HG03354 (cell line): ENCODE results near the gene S100A16.

Experiments
- ATAC-seq: cut with Tn5 transposase; IDR thresholded peaks from one replicate; pipeline ENCODE4 v1.9.1; 2021; ENCODE audit warnings: mild to moderate bottlenecking; ENCODE audit not compliant: unreplicated experiment, poor library complexity, severe bottlenecking

S100A16 gene

GRCh38 chr1:153617663-153618062 is 4.7 kb upstream of the S100A16 start:
- peak; percentile 77 for ATAC-seq

- no peak for ATAC-seq
These were observed 4.0 kb upstream of the S100A16 start for GRCh38 chr1:153616917-153617311.

DNA sequence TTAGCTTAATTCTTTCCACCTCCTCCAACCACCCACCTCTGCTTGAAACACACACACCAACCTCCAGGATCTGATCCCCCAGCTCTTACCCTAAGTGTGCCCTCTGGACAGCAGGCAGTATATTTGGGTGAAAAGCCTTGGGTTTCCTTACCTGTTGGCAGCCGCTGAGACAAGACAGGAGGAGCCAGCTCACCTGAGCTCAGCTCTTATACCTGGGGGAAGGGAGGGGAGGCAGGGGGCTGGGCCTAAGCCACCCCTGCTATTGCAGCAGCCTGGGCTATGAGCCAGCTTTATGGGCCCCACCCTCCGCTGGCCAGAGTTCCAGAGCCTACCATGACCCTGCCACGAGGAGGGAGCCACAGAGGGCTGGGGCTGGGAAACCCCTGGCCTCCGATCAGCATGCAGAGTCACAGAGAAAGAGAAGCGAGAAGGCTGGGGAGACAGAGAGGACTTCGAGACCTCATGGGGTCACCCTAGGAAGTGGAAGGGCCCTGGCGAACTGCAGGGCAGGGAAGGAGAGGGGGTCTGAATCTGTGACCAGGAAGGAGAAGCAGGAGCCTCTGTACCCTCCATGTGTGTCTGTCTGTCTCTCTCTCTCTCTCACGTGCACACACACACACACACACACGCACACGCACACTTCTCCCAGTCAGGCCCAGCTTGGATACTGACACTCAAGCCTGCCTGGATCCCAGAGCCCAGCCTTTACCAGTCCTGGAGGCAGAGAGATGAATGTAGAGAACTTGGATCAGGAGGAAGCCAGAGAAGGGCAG is 3.4 kb upstream of the S100A16 start, which contains the start of gene S100A14:
Gene S100A14, minus strand, starts transcription at position 182 of the 773 bp plus-strand sequence. CDS start 467 bp downstream, outside the sequence.
- ATAC-seq = no peak

DNA sequence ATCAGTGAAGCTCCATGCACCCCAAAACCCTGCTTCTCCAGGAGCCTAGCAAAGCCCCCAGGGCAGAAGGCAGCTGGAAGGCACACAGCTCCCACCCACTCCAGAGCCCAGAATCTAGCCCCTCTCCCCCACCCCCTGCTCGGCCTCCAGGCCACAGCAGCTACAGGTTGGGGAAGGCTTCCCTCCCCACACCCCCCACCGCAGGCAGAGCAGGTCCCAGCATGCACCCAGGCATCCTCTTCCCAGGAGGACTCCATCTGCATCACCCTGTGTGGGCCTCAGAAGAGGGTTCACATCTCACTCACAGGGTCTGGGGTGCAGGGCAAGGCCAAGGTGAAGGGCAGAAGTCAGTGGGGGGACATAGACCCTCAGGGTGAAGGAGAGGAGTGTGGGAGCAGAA is 2.5 kb upstream of the S100A16 start:
- no peak for ATAC-seq

GRCh38 chr1:153614906-153615305 is 2.0 kb upstream of the S100A16 start:
- ATAC-seq = no peak

- no peak for ATAC-seq
These were observed 1.4 kb upstream of the S100A16 start for GRCh38 chr1:153614189-153614900.

DNA sequence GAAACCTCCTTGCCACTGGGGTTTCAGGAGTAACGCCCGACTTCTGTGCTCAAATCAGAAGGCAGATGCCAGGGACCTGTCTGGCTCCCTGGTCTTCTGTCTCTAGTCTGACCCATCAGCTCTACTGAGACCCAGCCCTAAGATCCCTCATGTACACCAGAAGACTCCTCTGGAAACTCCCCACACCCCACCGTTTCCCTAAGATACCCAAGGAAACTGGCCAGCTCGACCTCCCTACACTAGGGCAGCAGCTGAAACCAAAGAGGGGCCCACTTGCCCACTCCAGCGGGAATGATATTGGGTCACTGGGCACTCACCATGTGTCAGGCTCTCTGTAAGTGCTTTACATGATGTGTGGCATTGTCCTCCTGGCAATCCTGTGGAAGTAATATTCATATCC is 469 bp upstream of the S100A16 start:
- no peak for ATAC-seq

DNA sequence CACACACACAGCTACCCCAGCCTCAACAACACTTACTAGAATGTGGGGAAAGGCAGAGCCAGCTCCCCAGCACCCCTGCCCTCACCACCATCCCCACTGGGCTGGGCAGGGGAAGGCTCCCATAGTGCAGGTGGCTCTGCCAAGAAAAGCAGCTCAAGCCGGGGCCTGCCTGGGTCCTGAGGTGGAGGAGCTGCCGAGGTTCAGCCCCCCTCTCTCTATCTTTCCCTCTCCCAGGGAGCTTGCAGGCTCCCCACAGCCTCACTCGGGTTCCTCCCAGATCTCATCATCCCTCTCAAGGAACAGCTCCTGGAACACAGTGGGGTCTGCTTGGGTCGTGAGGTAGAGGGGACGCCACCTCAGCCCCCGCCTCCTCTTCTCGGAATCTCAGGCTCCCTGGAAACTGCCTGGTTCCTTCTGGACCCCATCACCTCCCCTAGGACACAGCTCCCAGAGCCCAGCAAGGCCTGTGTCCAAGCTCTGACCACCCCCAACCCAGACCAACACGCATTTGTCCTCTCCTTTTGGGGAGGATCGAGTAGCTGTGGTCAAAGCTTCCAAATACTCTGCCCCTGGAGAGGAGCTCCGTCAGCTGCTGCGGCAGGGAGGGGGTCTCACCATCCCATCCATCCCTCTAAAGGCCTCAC is 704 bp downstream of the S100A16 start:
- no peak for ATAC-seq

GRCh38 chr1:153611356-153611755 is 1.6 kb downstream of the S100A16 start:
- no peak for ATAC-seq

- ATAC-seq = no peak
These were observed 2.1 kb downstream of the S100A16 start for GRCh38 chr1:153610811-153611301.

DNA sequence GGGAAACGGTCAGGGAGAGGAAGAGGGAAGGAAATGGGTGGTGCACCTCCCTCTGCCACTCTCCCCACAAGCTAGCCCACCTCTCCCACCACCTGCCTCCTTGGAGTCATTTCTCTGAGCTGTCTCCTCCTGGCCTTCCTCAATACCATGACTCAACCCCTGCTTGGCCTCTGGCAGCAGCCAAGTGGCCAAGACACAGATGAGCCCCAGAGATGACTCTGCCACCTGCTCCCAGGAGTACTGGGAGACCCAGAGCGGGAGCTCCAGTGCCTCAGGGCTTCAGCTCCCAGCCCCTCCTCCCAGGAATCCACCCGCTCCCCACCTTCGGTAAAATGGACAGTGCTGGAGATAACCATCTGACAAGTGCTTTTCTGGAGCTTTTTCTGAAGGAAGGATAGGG is 2.6 kb downstream of the S100A16 start:
- no peak for ATAC-seq

DNA sequence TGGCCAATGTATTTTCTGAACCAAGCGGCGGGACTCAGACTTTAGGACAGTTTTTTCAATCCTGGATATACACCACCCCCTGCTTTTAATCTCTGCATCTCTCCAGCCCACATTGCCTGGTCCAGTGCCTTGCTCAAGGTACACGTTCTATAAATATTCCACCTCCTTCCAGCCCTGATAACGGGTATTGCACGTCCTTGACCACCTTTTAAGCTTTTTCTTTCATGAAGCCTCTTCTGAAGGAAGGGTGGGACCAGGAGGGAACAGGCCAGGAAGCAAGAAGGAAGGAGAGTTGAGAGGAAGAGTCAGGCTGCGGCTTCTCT is 3.4 kb downstream of the S100A16 start:
- ATAC-seq = no peak

DNA sequence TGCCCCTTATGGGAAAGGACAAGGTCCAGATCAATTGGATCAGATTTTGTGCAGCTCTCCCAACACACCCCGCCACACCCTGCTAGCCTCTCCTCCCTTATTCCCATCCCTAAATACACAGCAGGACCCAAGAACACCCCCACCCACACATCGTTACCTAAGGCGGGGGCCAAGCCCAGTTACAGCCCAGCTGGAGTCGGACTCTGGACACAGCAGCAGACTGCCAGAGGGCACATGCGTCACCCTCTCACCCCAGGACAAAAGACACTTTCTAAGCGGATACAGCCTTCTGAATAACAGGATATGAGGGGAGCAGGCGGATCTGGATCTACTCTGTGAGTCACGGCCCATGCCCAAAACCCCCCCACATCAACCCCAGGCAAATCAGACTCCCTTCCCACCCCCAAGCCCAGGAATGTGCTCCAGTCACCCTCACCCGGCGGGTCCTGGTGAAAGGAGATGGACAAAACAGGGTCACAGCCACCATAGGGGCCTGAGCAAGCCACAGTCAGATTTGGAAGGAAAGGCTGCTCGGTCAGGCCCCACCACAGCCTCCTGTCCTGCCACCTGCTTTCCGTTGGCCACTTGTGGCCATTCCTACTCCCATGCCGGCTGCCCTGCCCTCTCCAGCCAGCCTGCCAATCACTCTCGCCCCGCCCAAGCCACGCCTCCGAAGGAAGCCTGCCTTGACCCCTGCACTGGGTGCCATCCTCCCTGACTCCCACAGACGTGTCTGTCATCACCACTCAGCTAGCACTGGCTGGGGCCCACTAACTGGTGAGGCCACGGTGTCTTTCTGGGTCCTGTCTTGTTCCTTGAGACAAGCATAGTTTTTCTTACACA is 4.0 kb downstream of the S100A16 start:
- no peak for ATAC-seq

DNA sequence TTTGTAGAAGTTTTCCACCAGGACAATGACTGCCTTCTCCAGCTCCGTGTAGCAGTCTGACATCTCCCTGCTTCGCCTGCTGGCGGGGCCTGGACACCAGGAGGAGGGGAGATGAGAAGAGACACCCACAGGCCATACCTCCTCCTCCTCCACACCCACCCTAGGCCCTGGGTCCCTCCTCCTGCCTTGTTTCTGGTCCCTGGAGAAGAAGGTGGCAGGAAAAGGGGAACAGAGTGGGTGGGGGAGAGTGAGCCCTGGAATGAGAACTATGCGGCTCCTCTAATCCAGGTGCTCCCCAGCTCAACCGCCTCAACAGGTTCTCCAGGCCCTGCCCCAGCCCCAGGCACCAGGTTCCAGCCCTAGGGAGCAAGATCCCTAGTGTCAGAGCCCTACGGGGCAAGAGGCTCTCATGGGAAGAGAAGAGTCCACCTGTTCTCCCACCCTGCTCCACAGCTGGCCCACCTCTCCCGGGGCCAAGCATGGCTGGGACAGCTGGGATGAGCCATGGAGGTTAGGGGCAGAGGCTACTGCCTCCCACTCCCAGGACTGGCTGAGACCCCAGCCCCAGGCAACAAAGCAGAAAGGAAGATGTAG is 4.8 kb downstream of the S100A16 start:
- ATAC-seq = no peak

DNA sequence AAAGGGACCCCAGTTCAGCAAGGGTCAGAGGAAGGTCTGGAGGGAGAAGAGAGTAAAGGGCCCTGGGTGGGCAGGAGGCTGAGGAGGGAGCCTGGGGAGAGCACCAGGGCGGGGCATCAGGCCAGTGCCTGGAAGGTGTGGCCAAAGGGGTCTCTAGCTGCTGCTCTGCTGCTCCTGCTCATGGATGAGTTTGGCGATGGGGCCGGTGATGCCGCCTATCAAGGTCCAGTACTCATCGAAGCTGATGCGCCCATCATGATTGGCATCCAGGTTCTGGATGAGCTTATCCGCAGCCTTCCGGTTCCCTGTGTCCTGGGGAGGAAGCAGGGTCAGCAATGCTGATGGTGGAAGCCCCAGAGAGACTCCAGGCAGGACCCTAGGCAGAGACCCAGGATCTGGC is 5.6 kb downstream of the S100A16 start:
- no peak for ATAC-seq

GRCh38 chr1:153606194-153606593 is 6.7 kb downstream of the S100A16 start:
- ATAC-seq = no peak

- no peak for ATAC-seq
These were observed 10.2 kb downstream of the S100A16 start for GRCh38 chr1:153602749-153603148.

GRCh38 chr1:153599847-153600246 is 13.1 kb downstream of the S100A16 start:
- no peak for ATAC-seq

- peak; percentile 99 for ATAC-seq
These were observed 14.4 kb downstream of the S100A16 start for GRCh38 chr1:153598309-153599172.
